Lung (tissue), 12 donors: ENCODE results near the gene SP6. TPM values are rescaled to one million over a fixed set of nuclear protein-coding genes. Genes with fewer than 3 reads are reported as not detected.

Experiments used
- ATAC-seq: fragments of 200-7000 bp; cut with Tn5 transposase; one replicate; pipeline ENCODE4 v1.9.1; 2020; ENCODE audit warnings: moderate number of reproducible peaks; ENCODE audit not compliant: insufficient read depth, low FRiP score
- DNase-seq, 3 donors: peaks; one replicate each; pipeline ENCODE4 v3.0.0-alpha.2; 2013 to 2017
- H3K27ac ChIP-seq, 2 donors: one replicate each; pipeline ENCODE4 v1.5.1; 2013; ENCODE audit warnings: mild to moderate bottlenecking in 2 of 2, moderate library complexity in 2 of 2, control low read depth in 1 of 2, inconsistent platforms in 1 of 2, low read depth in 1 of 2, low read length in 1 of 2
- H3K27me3 ChIP-seq, 3 donors: one replicate each; pipeline ENCODE4 v1.5.1; 2013; ENCODE audit warnings: low read length in 2 of 3; ENCODE audit not compliant: control insufficient read depth in 3 of 3, insufficient read depth in 3 of 3
- H3K36me3 ChIP-seq, 4 donors: one replicate each; pipeline ENCODE4 v1.5.1; 2013; ENCODE audit warnings: low read length in 4 of 4, mild to moderate bottlenecking in 1 of 4, moderate library complexity in 1 of 4; ENCODE audit not compliant: control insufficient read depth in 4 of 4, insufficient read depth in 4 of 4
- H3K4me1 ChIP-seq, 5 donors: one replicate each; pipeline ENCODE4 v1.5.1; 2013; ENCODE audit warnings: low read length in 5 of 5, mild to moderate bottlenecking in 2 of 5, moderate library complexity in 1 of 5; ENCODE audit not compliant: control insufficient read depth in 5 of 5, insufficient read depth in 5 of 5
- H3K4me3 ChIP-seq: one replicate; pipeline ENCODE4 v1.5.1; 2013; ENCODE audit warnings: mild to moderate bottlenecking, control low read depth, moderate library complexity
- H3K9ac ChIP-seq, 2 donors: one replicate each; pipeline ENCODE4 v1.5.1; 2013; ENCODE audit warnings: low read length in 2 of 2, control low read depth in 1 of 2; ENCODE audit not compliant: insufficient read depth in 1 of 2
- H3K9me3 ChIP-seq, 4 donors: one replicate each; pipeline ENCODE4 v1.5.1; 2013; ENCODE audit warnings: low read length in 3 of 4, mild to moderate bottlenecking in 1 of 4, moderate library complexity in 1 of 4; ENCODE audit not compliant: control insufficient read depth in 4 of 4, insufficient read depth in 3 of 4
- WGBS, 2 donors: extraction: QIAGEN DNeasy Blood & Tissue Kit; methylation state at CpG; one replicate each; pipeline ENCODE4 v1.1.7; 2013; 5-methylcytosine and 5-hydroxymethylcytosine counted together
- polyA plus RNA-seq, 2 donors: library from polyadenylated mRNA; stranded (reverse); fragments of 200-250 nt; gene quantifications; one replicate each; pipeline ENCODE4 v1.2.1, GENCODE V29; 2013
- total RNA-seq, 2 donors: library from RNA; depleted of rRNA in 1 of 2; stranded (reverse); fragments of >200 nt in 1 of 2; gene quantifications; one replicate each; pipeline ENCODE4 v1.2.1, GENCODE V29; 2014 to 2021
- TF ChIP-seq, protein P1 (sequence below): IDR thresholded peaks from 2 replicates; pipeline ENCODE4 v1.5.1; 2012; ENCODE audit warnings: mild to moderate bottlenecking; ENCODE audit errors: control extremely low read depth, extremely low read depth
- donor health status: control.
- donor health status: control.
- donor health status: Bipolar disorder and iron deficiency.
- donor health status: healthy.
- donor health status: DM: yes; HTN: yes; CAD: no.

The SP6 gene
- total and polyA plus RNA-seq, 4 donors = 2.3 to 4.5 (median 3.5) TPM

GRCh38 chr17:47895347-47895855, 44.4 kb upstream of the SP6 start:
- Histone ChIP-seq H3K4me1 (peaks cover 0 to 21% (median 16%) of the 10 kb centered on the region in 5 donors), H3K36me3 (peaks cover 0 to 11% (median 6%) of the 10 kb centered on the region in 4 donors), H3K4me3 (peak overlapping the region; percentile 75), H3K27me3 (no peaks in the 10 kb centered on the region), H3K27ac (peak overlapping the region; percentile 75 to 96), H3K9me3 (no peaks in the 10 kb centered on the region), H3K9ac (peak overlapping the region; percentile 71 to 95)
- TF ChIP-seq, protein P1, sequence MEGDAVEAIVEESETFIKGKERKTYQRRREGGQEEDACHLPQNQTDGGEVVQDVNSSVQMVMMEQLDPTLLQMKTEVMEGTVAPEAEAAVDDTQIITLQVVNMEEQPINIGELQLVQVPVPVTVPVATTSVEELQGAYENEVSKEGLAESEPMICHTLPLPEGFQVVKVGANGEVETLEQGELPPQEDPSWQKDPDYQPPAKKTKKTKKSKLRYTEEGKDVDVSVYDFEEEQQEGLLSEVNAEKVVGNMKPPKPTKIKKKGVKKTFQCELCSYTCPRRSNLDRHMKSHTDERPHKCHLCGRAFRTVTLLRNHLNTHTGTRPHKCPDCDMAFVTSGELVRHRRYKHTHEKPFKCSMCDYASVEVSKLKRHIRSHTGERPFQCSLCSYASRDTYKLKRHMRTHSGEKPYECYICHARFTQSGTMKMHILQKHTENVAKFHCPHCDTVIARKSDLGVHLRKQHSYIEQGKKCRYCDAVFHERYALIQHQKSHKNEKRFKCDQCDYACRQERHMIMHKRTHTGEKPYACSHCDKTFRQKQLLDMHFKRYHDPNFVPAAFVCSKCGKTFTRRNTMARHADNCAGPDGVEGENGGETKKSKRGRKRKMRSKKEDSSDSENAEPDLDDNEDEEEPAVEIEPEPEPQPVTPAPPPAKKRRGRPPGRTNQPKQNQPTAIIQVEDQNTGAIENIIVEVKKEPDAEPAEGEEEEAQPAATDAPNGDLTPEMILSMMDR = no peak
- 0% methylated on average over 25 of the region's 25 CpGs for WGBS, 2 donors
- no peak for ATAC-seq
- DNase-seq = peak in 1 of 3 donors; percentile 67

DNA sequence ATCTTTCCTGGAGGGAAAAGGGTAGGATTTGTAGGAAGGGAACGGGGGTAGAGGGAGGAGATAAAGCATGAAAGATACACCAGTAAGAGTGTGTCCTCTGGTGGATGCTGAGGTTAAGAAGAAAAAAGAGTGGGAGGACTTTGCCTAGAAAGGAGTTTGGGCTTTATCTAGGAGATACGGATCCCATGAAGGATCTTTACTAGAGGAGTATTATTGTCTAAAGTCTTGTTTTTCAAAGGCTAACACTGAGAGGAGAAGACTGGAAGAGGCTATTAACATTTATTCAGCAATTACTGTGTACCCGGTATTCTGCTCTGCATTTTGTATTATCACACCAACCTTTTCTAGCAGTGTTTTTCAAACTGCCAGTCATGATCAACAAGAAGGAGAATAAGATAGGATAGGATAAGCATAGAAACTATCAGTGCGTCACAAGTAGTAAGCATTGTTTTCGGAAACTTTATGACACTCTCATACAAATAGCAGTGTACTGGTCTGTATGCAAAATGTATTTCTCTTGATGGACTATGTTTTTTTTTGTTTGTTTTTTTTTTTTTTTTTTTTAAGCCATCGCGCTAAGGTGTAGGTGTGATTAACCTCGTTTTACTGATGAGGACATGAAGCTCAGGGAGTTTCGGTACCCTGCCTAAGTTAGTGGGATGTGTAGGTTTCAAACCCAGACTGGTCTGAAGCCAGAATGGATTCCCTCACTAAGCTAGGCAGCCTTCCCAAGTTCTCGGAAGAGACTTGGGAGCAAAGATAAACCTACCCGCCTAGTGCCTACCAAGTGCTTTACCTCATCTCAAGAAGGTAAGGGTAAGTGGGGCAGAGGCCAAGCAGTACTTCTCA, 43.8 kb upstream of the SP6 start:
- ATAC-seq = no peak
- Histone ChIP-seq H3K4me3 (peak overlapping the region; percentile 75), H3K36me3 (peaks cover 0 to 9% (median 5%) of the 10 kb centered on the region in 4 donors), H3K9ac (peak overlapping the region; percentile 71 to 95), H3K4me1 (peaks cover 0 to 21% (median 13%) of the 10 kb centered on the region in 5 donors), H3K9me3 (no peaks in the 10 kb centered on the region), H3K27ac (peak overlapping the region; percentile 75 to 96), H3K27me3 (no peaks in the 10 kb centered on the region)
- TF ChIP-seq, protein P1 = no peak
- DNase-seq = peak in 2 of 3 donors; percentile 48 to 71
- WGBS, 2 donors = 38 to 39% methylated on average over 11 of the region's 11 CpGs

DNA sequence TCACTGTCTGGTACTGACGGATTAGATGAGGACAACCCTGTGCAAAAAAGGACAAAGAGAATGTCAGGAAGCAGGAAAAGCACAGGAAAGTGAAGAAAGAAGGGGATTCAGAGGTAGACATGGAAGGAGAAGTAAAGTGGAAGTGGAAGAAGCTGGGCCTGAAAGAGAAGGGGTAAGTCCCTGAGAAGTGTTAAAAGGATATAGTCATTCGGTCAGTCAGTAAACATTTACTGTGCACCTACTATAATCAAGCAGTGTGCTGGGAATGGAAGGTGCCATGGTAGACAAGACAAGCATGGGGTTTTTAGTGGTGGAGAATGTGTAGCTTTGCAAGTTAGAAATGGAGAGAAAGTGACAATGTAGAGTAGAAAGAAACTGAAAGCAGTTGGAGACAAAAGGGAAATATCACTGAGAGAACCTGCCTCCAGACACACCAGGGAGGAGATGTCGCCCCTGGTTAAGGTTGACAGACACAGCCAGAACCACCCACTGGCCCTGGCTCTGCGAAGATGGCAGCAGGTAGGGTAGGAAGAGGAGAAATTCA, 40.7 kb upstream of the SP6 start:
- Histone ChIP-seq H3K27ac (no peak overlapping the region), H3K9ac (no peak overlapping the region), H3K4me3 (no peak overlapping the region), H3K4me1 (peaks cover 0 to 10% (median 3%) of the 10 kb centered on the region in 5 donors), H3K27me3 (no peaks in the 10 kb centered on the region), H3K9me3 (no peaks in the 10 kb centered on the region), H3K36me3 (no peaks in the 10 kb centered on the region)
- WGBS, 2 donors = 84 to 94% methylated on average over 4 of the region's 4 CpGs
- no peak for ATAC-seq
- TF ChIP-seq, protein P1 = no peak
- no peak for DNase-seq
